Ishikawa (cell line): ENCODE measurements around the gene NPM3.

Experiments
- CEBPB ChIP-seq: IDR thresholded peaks from 2 replicates; pipeline ENCODE4 v1.6.1; 2012
- CREB1 ChIP-seq: IDR thresholded peaks from 2 replicates; pipeline ENCODE4 v1.6.1; 2012; ENCODE audit warnings: low read depth
- EGR1 ChIP-seq: IDR thresholded peaks from 2 replicates; pipeline ENCODE4 v1.6.1; 2012
- EP300 ChIP-seq: IDR thresholded peaks from 2 replicates; pipeline ENCODE4 v1.6.1; 2012; ENCODE audit warnings: borderline replicate concordance
- FOXM1 ChIP-seq: IDR thresholded peaks from 2 replicates; pipeline ENCODE4 v1.6.1; 2012; ENCODE audit warnings: low read depth, borderline replicate concordance
- MAX ChIP-seq: IDR thresholded peaks from 2 replicates; pipeline ENCODE4 v1.6.1; 2012
- NFIC ChIP-seq: IDR thresholded peaks from 2 replicates; pipeline ENCODE4 v1.6.1; 2012
- RAD21 ChIP-seq: IDR thresholded peaks from 2 replicates; pipeline ENCODE4 v1.6.1; 2012; ENCODE audit warnings: low read depth
- REST ChIP-seq: IDR thresholded peaks from 2 replicates; pipeline ENCODE4 v1.6.1; 2012; ENCODE audit warnings: low read depth, mild to moderate bottlenecking
- TAF1 ChIP-seq: IDR thresholded peaks from 2 replicates; pipeline ENCODE4 v1.6.1; 2012; ENCODE audit warnings: low read depth, mild to moderate bottlenecking
- TCF12 ChIP-seq: IDR thresholded peaks from 2 replicates; pipeline ENCODE4 v1.6.1; 2012; ENCODE audit warnings: low read depth
- TEAD4 ChIP-seq: IDR thresholded peaks from 2 replicates; pipeline ENCODE4 v1.6.1; 2012
- YY1 ChIP-seq: IDR thresholded peaks from 2 replicates; pipeline ENCODE4 v1.6.1; 2012; ENCODE audit warnings: low read depth
- ZBTB7A ChIP-seq: IDR thresholded peaks from 2 replicates; pipeline ENCODE4 v1.6.1; 2012; ENCODE audit warnings: low read depth
- TF ChIP-seq, protein P1 (sequence below): IDR thresholded peaks from 2 replicates; pipeline ENCODE4 v1.6.1; 2012

NPM3 gene

DNA sequence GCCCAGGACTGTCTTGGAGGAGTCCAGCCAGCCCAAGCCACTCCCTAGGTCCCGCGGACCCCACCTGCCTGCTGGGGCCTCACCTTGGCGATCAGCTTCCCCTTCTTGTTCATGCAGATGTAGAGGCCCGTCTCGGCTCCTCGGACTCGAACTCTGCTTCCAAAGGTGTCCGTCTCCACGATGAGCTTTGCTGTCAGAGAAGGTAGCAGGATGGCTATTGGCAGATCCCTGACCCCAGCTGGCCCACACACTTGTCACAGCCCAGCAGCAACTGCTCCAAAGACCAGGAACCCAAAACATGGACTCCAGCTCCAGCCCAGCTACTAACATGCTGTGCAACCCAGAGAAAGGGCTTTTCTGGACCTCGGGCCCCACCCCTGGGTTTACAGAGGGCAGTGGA, 11.9 kb downstream of the NPM3 start:
- TF ChIP-seq EGR1 (no peak), REST (no peak), MAX (no peak), ZBTB7A (no peak), RAD21 (no peak), CREB1 (no peak), NFIC (no peak), TCF12 (no peak), EP300 (no peak), TEAD4 (no peak), YY1 (no peak), CEBPB (no peak)
- TF ChIP-seq, protein P1, sequence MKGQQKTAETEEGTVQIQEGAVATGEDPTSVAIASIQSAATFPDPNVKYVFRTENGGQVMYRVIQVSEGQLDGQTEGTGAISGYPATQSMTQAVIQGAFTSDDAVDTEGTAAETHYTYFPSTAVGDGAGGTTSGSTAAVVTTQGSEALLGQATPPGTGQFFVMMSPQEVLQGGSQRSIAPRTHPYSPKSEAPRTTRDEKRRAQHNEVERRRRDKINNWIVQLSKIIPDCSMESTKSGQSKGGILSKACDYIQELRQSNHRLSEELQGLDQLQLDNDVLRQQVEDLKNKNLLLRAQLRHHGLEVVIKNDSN: no peak

GRCh38 chr10:101770331-101771215, 12.7 kb downstream of the NPM3 start:
- TF ChIP-seq NFIC: no peak
- TF ChIP-seq EGR1: no peak
- TF ChIP-seq ZBTB7A: no peak
- TF ChIP-seq TAF1: no peak
- no peak for TF ChIP-seq TEAD4
- TF ChIP-seq REST: no peak

DNA sequence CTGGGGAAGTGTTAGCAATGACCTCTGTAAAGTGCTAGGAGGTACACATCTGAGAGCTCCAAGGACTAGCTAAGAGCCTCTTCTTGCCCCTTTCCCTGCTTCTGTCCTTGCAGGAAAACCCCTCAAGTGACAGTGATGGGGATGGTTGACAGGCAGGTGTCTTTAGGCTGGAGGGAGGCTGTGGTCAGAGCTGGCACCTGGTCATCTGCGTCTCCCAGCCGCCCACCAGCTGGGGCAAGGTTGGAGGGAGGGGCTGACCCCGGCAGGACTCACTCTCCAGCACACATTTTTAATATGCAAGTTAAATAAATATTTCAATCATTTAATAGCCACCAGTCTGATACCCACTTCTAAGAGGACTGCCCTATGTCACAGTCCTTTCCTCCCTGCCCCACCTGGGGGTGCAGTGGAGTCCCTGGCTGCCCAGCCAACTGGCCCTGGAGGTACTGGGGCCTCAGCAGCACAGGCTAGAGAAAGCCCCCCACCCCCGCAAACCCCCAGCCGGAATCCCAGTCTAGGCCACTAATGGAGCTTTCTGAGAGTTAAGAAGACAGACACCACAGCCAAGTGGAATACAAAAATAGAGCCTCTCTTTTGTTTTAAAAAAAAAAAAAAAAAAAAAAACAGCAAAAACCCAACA, 13.6 kb downstream of the NPM3 start:
- TF ChIP-seq EP300: no peak
- no peak for TF ChIP-seq TCF12
- no peak for TF ChIP-seq EGR1
- no peak for TF ChIP-seq FOXM1
- no peak for TF ChIP-seq REST
- TF ChIP-seq YY1: no peak
- no peak for TF ChIP-seq MAX
- TF ChIP-seq NFIC: no peak
- TF ChIP-seq RAD21: no peak
- no peak for TF ChIP-seq TAF1
- TF ChIP-seq ZBTB7A: no peak
- TF ChIP-seq, protein P1: no peak

GRCh38 chr10:101768791-101769170, 14.5 kb downstream of the NPM3 start:
- TF ChIP-seq FOXM1: no peak
- TF ChIP-seq YY1: no peak
- TF ChIP-seq EGR1: no peak
- no peak for TF ChIP-seq MAX
- no peak for TF ChIP-seq RAD21
- no peak for TF ChIP-seq EP300
- TF ChIP-seq TAF1: no peak
- no peak for TF ChIP-seq ZBTB7A
- no peak for TF ChIP-seq TEAD4
- TF ChIP-seq, protein P1: no peak
- TF ChIP-seq TCF12: no peak
- TF ChIP-seq CREB1: no peak
- TF ChIP-seq NFIC: no peak
